GM21447 (cell line): ENCODE measurements around the gene RBL2.
"Not testable (repeated sequence)": the region's sequence is repeated elsewhere in the genome, so short reads cannot be mapped to it uniquely, and the experiment has no call there.

Source experiments
- ATAC-seq: cut with Tn5 transposase; IDR thresholded peaks from one replicate; pipeline ENCODE4 v1.9.1; 2021; ENCODE audit not compliant: unreplicated experiment

The RBL2 gene, protein sequence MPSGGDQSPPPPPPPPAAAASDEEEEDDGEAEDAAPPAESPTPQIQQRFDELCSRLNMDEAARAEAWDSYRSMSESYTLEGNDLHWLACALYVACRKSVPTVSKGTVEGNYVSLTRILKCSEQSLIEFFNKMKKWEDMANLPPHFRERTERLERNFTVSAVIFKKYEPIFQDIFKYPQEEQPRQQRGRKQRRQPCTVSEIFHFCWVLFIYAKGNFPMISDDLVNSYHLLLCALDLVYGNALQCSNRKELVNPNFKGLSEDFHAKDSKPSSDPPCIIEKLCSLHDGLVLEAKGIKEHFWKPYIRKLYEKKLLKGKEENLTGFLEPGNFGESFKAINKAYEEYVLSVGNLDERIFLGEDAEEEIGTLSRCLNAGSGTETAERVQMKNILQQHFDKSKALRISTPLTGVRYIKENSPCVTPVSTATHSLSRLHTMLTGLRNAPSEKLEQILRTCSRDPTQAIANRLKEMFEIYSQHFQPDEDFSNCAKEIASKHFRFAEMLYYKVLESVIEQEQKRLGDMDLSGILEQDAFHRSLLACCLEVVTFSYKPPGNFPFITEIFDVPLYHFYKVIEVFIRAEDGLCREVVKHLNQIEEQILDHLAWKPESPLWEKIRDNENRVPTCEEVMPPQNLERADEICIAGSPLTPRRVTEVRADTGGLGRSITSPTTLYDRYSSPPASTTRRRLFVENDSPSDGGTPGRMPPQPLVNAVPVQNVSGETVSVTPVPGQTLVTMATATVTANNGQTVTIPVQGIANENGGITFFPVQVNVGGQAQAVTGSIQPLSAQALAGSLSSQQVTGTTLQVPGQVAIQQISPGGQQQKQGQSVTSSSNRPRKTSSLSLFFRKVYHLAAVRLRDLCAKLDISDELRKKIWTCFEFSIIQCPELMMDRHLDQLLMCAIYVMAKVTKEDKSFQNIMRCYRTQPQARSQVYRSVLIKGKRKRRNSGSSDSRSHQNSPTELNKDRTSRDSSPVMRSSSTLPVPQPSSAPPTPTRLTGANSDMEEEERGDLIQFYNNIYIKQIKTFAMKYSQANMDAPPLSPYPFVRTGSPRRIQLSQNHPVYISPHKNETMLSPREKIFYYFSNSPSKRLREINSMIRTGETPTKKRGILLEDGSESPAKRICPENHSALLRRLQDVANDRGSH

DNA sequence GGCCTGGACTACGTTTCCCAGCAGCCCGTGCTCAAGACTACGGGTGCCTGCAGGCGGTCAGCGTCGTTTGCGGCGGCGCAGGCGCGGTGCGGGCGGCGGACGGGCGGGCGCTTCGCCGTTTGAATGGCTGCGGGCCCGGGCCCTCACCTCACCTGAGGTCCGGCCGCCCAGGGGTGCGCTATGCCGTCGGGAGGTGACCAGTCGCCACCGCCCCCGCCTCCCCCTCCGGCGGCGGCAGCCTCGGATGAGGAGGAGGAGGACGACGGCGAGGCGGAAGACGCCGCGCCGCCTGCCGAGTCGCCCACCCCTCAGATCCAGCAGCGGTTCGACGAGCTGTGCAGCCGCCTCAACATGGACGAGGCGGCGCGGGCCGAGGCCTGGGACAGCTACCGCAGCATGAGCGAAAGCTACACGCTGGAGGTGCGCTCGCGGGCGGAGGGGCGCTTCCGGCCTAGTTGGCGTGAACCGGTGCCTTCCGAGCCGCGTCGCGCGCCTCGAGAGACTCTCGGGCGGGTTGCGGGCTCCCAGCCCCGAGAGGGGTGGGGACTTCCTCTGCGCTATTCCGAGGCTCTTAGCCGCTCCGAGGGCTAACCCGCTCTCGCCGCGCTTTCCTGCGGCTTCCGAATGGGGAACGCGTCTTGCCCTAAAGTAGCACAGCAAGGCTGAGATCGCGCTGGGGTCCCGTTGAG lies at the start of gene RBL2:
Gene RBL2 (plus strand): TSS at position 95 of the 689 bp plus-strand sequence. CDS start 86 bp downstream, at position 181.
- peak; percentile 68 for ATAC-seq

DNA sequence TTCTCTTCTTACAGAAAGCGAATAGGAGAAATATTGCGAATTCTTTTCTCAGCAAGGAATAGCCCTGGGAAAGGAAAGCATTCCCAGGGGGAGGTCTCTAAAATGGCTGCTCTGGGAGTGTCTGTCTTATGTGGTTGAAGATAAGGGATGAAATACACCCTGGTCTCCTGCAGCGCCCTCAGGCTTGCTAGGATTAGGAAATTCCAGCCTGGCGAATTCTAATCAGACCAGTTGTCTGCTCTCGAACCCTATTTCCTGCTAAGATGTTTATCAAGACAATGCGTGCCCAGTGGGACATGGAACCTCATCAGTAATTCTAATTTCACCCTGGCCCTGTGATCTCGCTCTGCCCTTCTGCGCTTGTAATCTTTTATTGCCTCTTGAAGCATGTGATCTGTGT lies 49.7 kb upstream of the RBL2 start:
- not testable (repeated sequence) for ATAC-seq

DNA sequence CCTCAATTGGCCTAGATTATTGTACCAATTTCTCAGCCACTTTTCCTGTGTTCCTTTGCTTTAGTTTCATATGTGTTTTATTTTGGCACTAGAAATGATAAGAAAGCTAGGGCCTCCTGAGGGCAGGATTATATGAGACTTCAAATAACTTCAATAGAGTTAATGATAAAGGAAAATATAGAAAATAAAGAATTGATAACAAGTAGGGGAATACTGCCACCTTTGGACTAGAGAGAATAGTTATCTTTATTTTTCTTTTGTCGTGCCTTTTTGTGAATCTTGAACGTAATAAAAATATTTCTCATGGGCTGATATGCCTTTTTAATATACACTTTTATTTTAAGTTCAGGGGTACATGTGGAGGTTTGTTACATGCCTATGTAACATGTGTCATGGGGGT lies 29.3 kb upstream of the RBL2 start:
- ATAC-seq: no peak

DNA sequence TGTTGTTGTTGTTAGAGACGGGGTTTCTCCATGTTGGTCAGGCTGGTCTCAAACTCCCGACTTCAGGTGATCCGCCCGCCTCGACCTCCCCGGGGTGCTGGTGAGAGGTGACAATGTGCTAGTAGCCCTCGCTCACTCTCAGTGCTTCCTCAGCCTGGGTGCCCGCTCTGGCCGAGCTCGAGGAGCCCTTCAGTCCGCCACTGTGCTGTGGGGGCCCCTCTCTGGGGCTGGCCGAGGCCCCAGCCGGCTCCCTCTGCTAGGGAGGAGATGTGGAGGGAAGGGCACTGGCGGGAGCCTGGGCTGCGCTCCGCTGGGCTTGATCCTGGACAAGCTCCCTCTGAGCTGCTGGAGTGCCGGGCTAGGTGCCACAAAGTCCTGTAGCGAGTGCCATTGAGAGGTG lies 21.7 kb upstream of the RBL2 start:
- ATAC-seq: no peak

DNA sequence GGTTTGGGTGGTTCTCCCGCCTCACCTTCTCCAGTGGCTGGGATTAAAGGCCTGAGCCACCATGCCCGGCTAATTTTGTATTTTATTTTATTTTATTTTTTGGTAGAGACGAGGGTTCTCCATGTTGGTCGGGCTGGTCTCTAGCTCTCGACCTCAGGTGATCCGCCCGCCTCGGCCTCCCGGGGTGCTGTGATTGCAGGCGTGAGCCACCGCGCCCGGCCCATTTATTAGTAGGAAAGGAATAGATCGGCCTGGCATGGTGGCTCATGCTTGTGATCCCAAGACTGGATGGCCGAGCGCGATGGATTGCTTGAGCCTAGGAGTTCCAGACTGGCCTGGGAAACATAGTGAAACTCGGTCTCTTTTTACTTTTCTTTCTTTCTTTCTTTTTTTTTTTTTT lies 20.4 kb upstream of the RBL2 start:
- ATAC-seq: no peak

DNA sequence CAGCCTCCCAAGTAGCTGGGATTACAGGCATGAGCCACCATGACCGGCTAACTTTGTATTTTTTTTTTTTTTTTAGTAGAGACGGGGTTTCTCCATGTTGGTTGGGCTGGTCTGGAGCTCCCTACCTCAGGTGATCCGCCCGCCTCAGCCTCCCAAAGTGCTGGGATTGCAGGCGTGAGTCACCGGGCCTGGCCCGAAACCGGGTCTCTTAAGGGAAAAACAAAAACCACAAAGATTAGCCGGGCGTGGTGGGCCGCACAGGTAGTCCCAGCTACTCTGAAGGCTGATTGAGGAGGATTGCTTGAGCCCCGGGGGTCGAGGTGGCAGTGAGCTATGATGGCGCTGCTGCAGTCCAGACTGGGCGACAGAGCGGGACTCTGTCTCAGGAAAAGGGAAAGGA lies 19.9 kb upstream of the RBL2 start:
- ATAC-seq: no peak

DNA sequence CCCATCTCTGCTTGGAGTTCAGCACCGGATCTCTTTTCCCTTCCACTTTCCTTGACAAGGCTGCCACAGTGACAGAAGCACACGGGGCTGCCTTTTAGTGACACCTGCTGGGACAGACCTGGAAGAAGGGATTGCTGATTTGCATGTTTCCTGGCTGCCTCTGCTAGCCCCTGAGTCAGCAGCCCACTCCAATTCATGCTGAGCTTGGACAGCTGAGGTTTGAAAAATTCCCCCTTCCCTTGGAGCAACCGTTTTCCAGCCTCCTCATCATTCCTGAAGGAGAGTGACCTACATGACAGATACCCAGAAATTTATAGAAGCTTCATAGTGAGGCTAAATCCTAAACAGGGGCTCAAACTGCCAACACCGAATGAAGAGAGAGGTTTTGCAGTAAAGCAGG lies 18.8 kb upstream of the RBL2 start:
- ATAC-seq: no peak

DNA sequence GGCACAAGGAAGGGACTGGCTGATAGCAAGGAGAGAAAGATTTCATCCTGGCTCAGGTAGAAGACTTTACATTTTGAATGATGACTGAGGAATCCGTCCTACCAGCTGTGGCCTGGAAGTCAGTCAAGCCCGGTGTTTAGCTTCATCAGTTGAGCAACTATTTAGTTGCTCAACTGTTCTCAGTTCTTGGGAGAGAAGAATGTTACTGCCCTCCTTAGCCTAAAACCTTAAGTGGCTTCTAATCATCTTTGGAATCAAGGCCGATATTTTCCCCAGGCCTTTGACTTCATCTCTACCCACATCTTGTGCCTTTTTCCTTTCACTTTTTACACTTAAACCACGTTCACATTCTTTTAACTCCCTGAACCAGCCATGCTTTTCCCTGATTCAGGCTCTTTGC lies 17.3 kb upstream of the RBL2 start:
- no peak for ATAC-seq

DNA sequence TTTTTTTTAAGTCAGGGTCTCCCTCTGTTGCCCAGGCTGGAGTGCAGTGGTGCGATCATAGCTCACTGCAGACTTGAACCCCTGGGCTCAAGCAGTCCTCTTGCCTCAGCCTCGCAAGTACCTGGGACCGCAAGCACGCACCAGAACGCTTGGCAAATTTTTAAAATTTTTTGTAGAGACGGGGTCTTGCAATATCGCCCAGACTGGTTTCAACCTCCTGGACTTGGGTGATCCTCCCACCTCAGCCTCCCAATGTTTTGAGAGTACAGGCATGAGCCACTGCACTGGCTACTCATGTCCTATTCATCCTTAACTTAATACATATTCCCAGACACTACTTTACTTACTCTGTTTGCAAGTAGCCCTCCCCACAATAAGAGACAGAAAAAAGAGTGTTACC lies 16.3 kb upstream of the RBL2 start:
- ATAC-seq: no peak

DNA sequence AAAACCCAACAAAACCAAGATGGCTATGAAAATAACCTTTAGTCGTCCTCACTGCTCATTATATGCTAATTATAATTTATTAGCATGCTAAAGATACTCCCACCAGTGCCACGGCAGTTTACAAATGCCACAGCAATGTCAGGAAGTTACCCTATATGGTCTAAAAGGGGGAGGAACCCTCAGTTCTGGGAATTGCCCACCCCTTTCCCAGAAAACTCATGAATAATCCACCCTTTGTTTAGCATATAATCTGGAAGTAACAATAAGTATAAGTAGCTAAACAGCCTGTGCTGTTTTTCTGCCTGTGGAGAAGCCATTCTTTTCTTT lies 14.9 kb upstream of the RBL2 start:
- not testable (repeated sequence) for ATAC-seq

DNA sequence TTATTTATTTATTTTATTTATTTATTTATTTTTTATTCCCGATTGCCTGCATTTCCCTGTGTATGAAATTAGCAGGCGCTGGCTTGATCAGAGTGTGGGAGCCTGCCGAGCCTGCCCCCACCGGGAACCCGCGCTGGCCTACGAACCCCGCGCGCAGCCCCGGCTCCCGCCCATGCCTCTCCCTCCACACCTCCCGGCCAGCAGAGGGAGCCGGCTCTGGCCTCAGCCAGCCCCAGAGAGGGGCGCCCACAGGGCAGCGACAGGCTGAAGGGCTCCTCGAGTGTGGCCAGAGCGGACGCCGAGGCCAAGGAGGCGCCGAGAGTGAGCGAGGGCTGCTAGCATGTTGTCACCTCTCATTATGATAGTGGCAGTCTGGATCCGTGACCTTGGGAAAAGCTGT lies 13.0 kb upstream of the RBL2 start:
- ATAC-seq: no peak

DNA sequence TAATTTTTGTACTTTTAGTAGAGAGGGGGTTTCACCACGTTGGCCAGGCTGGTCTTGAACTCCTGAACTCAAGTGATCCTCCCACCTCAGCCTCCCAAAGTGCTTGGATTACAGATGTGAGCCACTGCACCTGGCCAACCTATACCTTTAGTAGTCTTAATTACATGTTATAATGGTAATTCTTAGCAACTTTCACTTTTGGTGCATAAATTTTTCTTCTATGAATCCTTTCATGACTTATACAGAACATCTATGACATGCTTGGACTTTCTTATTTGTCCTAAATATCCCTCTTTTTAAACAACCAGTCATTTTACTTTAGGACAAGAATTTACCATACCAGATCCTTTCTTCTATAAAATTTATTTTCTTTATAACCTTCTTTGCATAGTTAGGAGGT lies 10.3 kb upstream of the RBL2 start:
- not testable (repeated sequence) for ATAC-seq

DNA sequence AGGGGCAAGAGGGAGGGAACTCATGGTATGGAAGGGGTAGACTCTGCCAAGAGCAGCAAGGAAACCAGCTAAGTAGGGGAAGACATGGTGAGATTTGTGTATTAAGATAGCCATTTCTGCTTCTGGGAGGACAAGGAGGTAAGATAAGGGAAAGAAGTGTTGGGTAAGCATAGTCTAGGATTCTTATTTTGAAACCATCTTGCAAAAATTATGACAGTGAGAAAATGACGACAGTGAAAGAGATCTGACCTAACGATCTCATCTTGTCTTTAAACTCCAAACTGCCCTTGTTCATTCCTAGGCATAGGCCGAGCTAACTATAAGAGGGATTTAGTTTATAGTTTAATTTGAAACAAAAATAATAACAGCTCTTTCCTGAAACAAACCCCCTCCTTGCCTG lies 5.6 kb upstream of the RBL2 start:
- no peak for ATAC-seq

DNA sequence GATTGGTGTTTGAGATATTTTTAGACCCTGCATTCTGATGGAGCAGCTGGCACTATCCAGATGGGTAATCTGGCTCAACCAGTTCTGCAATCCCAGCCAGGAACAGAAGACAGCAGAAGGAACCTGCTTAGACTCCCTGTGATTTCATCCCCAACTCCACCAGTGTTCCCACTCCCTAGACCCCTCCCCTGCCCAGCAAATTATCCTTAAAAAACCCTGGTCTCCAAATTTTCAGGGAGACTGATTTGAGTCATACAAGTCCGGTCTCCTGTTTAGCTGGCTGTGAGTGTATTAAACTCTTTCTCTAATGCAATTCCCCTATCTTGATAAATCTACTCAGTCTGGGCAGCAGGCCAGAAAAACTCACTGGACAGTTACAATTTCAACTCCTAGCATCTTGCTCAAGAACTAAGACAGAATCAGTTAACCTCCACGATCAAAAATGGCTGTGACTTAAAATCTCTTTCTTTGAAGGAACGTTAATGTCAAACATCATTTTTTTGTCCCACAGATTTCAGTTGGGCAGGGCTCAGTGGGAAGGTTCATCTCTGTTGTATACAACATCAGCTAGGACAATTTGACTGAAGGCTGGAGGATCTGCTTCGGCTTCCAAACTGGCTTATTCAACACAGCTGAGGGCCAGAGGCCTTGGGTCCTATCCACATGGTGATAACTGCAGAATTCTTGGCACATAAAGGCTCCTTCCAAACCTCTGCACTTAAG lies 4.9 kb upstream of the RBL2 start:
- no peak for ATAC-seq

DNA sequence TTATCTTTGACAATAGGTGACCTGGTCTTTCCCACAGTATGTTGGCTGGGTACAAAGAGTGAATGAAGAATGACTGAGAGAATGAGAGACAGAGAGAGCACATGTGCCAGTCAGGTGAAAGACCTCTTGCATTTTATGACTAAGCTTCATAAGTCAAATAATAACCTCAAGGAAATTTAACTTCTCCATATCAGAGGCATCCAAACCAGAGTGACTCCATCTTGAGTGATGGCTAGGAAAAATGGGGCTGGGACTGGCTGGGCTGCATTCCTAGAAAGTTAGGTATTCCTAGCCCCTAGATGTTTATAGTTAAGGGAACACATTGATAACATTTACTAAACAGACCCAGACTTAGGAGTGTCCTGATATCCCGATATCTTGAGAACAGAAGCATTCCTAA lies 3.9 kb upstream of the RBL2 start:
- no peak for ATAC-seq

DNA sequence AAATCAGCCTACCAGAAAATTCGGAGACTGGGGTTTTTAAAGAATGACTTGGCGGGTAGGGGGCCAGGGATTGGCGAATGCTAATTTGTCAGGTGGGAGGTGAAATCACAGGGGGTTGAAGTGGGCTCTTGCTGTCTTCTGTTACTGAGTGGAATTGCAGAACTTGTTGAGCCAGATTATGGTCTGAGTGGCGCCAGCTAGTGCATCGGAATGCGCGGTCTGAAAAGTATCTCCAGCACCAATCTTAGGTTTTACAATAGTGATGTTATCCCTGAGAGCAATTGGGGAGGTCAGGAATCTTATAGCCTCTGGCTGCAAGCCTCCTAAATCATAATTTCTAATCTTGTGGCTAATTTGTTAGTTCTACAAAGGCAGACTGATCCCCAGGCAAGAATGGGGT lies 762 bp upstream of the RBL2 start:
- ATAC-seq: no peak

DNA sequence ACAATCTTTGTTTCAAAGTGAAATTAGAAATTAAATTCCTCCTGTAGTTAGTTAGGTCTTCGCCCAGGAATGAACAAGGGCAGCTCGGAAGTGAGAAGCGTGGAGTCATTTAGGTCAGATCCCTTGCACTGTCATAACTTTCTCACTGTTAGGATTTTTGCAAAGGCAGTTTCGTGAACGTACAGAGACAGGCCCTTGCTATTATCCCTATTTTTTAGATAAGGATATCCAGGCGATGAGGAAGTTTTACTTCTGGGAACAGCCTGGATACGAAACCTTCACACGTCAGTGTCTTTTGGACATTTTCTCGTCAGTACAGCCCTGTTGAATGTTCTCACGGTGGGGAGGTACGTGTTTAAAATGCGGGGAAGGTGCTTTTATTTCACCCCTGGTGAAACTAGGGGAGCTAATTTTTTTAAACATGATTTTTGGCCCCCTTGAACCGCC lies 318 bp upstream of the RBL2 start:
- ATAC-seq: no peak

DNA sequence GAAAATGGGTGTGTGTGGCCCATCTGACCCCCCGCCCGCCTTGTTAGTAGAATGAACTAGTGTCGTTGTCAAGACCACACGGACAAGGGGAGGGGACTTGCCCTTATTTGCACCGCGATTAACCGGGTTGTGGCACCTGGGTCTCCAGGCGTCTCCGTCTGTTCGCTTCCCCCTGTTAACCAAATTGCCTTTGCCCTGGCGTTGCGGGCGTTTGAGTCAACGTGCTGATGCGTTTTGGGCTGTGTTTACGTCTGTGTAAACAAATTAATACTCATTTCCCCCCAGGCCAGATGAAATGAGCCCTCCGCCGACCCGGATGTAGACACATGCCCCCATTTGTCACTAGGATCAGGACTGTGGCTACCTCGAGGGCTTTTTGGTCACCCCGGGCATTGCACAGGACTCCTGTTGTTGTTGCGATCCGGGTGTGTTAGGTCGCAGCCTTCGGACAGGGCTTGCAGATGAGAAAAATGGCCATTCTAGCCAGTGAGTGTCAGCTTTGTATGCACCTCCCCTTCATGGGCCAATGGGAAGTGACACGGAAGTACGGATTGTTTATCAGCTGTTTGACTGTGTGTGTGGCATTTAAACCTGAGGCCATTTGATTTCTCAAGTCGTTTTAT lies 906 bp downstream of the RBL2 start:
- peak; percentile 84 for ATAC-seq

DNA sequence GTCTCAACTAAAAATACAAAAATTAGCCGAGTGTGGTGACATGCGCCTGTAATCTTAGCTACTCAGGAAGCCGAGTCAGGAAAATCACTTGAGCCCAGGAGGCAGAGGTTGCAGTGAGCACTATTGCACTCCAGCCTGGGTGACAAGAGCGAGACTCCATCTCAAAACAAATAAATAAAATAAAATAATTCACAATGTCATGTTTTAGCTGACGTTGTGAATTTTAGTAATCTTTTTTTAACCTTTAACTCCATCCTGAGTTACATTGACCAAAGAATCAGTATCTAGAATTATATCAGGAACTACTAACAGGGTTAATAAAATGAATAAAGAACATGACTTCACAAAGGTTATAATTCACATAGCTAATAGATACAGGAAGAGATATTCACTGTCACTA lies 5.9 kb downstream of the RBL2 start:
- no peak for ATAC-seq

DNA sequence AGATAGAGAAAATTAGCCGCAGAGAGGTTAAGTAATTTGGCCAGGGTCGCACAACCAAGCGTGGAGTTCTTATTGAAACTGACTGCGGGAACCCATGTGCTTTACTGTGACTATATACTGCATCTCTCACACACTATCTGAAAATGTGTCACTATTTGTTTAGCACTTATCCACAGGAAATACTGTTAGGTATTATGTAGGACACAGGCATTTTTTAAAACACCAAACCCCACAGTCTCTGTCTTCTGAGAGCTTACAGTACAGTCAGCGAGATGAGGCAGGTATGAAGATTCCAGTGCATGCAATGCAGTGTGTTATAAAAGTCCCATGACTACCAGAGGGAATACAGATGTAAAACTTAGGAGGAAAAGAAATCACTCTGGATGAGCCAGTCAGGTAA lies 11.3 kb downstream of the RBL2 start:
- ATAC-seq: no peak
